Hepatocyte (in vitro differentiated cells): ENCODE measurements around the gene IL31. TPM values are rescaled to one million over a fixed set of nuclear protein-coding genes. Genes with fewer than 3 reads are reported as not detected.

Experiments
- DNase-seq: peaks from one replicate; pipeline ENCODE4 v3.0.0-alpha.2; 2016; ENCODE audit warnings: low spot score
- H2AFZ ChIP-seq: fragments of 200-600 bp; sonication (generic); 2 replicates; pipeline ENCODE4 v1.6.0; 2016; ENCODE audit warnings: antibody characterized with exemption, mild to moderate bottlenecking
- H3K27ac ChIP-seq: fragments of 200-600 bp; sonication (generic); 2 replicates; pipeline ENCODE4 v1.5.1; 2016; ENCODE audit warnings: mild to moderate bottlenecking
- H3K27me3 ChIP-seq: fragments of 200-600 bp; sonication (generic); 2 replicates; pipeline ENCODE4 v1.6.1; 2016
- H3K36me3 ChIP-seq: fragments of 200-600 bp; sonication (generic); replicated peaks from 2 replicates; pipeline ENCODE4 v1.5.1; 2016; ENCODE audit warnings: low read depth; ENCODE audit not compliant: insufficient read depth
- H3K4me1 ChIP-seq: fragments of 200-600 bp; sonication (generic); 2 replicates; pipeline ENCODE4 v1.5.1; 2016; ENCODE audit warnings: mild to moderate bottlenecking, moderate library complexity; ENCODE audit not compliant: insufficient read depth
- H3K4me2 ChIP-seq: fragments of 200-600 bp; sonication (generic); 2 replicates; pipeline ENCODE4 v1.6.0; 2016
- H3K4me3 ChIP-seq: fragments of 200-600 bp; sonication (generic); 2 replicates; pipeline ENCODE4 v1.5.1; 2016; ENCODE audit warnings: mild to moderate bottlenecking
- H3K79me2 ChIP-seq: fragments of 200-600 bp; sonication (generic); 2 replicates; pipeline ENCODE4 v1.6.0; 2017; ENCODE audit warnings: mild to moderate bottlenecking
- H3K9me2 ChIP-seq: fragments of 200-600 bp; sonication (generic); replicated peaks from 2 replicates; pipeline ENCODE4 v1.6.0; 2017; ENCODE audit warnings: mild to moderate bottlenecking; ENCODE audit not compliant: insufficient read depth
- H3K9me3 ChIP-seq: fragments of 200-600 bp; sonication (generic); 2 replicates; pipeline ENCODE4 v1.5.1; 2016; ENCODE audit warnings: low read depth, mild to moderate bottlenecking
- H4K20me1 ChIP-seq: fragments of 200-600 bp; sonication (generic); 2 replicates; pipeline ENCODE4 v1.6.0; 2016; ENCODE audit warnings: mild to moderate bottlenecking; ENCODE audit not compliant: insufficient read depth, poor library complexity, severe bottlenecking
- EZH2 ChIP-seq: fragments of 200-600 bp; sonication (generic); IDR thresholded peaks from 2 replicates; pipeline ENCODE4 v1.6.1; 2016; ENCODE audit warnings: antibody characterized with exemption, mild to moderate bottlenecking, borderline replicate concordance
- EZH2phosphoT487 ChIP-seq: fragments of 200-600 bp; sonication (generic); IDR thresholded peaks from one replicate; pipeline ENCODE4 v1.6.1; 2018; ENCODE audit warnings: antibody characterized with exemption, mild to moderate bottlenecking, low read depth, moderate library complexity; ENCODE audit not compliant: unreplicated experiment, severe bottlenecking
- WGBS: methylation state at CpG from one replicate; pipeline ENCODE4 v1.1.6; 2016; ENCODE audit warnings: low lambda C conversion rate; ENCODE audit errors: missing lambda C conversion rate; 5-methylcytosine and 5-hydroxymethylcytosine counted together
- polyA plus RNA-seq: library from polyadenylated mRNA; unstranded; fragments of >200 nt; fragmentation: Nextera tagmentation; extraction: Ambion mirVana; gene quantifications from 2 replicates; pipeline ENCODE4 v1.2.1, GENCODE V29; 2016
- total RNA-seq: library from RNA; depleted of rRNA; stranded (reverse); fragments of >200 nt; gene quantifications from 2 replicates; pipeline ENCODE4 v1.2.3, GENCODE V29; 2014
- TF ChIP-seq, protein P1 (sequence below): fragments of 200-600 bp; sonication (generic); IDR thresholded peaks from 2 replicates; pipeline ENCODE4 v1.5.1; 2016; ENCODE audit warnings: antibody characterized with exemption, mild to moderate bottlenecking; ENCODE audit not compliant: poor library complexity

IL31 gene
- total and polyA plus RNA-seq, 2 experiments from 2014 or later, result not detected

DNA sequence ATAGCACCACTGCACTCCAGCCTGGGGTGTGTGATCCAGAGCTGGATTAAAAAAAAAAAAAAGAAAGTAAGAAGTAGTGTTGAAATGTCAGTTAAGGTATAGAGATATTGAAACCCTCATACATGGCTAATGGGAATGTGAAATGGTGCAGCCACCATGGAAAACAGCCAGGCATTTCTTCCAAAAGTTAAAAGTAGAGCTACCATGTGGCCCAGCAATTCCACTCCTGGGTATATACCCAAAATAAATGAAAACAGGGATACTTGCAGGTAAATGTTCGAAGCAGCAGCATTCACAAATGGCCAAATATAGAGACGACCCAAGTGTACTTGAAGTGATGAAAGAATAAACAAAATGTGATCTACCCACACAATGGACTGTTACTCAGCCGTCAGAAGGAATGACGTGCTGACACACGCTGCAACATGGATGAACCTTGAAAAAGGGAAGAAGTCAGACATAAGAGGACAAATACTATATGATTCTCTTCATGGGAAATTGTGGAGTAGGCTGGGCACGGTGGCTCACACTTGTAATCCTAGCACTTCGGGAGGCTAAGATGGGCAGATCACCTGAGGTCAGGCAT lies 15.2 kb downstream of the IL31 start:
- no peak overlapping the region for H3K4me2 ChIP-seq
- H2AFZ ChIP-seq, result no peak overlapping the region
- DNase-seq, result no peak
- H3K27ac ChIP-seq, result no peak overlapping the region
- H3K27me3 ChIP-seq, result no peaks in the 10 kb centered on the region
- H3K36me3 ChIP-seq, result no peaks in the 10 kb centered on the region
- no peaks in the 10 kb centered on the region for H3K4me1 ChIP-seq
- no peaks in the 10 kb centered on the region for H3K9me3 ChIP-seq
- H3K9me2 ChIP-seq, result no peaks in the 10 kb centered on the region
- H3K79me2 ChIP-seq, result no peaks in the 10 kb centered on the region
- TF ChIP-seq EZH2phosphoT487 (no peak), EZH2 (no peak)
- TF ChIP-seq, protein P1, sequence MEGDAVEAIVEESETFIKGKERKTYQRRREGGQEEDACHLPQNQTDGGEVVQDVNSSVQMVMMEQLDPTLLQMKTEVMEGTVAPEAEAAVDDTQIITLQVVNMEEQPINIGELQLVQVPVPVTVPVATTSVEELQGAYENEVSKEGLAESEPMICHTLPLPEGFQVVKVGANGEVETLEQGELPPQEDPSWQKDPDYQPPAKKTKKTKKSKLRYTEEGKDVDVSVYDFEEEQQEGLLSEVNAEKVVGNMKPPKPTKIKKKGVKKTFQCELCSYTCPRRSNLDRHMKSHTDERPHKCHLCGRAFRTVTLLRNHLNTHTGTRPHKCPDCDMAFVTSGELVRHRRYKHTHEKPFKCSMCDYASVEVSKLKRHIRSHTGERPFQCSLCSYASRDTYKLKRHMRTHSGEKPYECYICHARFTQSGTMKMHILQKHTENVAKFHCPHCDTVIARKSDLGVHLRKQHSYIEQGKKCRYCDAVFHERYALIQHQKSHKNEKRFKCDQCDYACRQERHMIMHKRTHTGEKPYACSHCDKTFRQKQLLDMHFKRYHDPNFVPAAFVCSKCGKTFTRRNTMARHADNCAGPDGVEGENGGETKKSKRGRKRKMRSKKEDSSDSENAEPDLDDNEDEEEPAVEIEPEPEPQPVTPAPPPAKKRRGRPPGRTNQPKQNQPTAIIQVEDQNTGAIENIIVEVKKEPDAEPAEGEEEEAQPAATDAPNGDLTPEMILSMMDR, result no peak
- no peaks in the 10 kb centered on the region for H4K20me1 ChIP-seq
- H3K4me3 ChIP-seq, result no peak overlapping the region
- WGBS, result 92% methylated on average over 7 of the region's 7 CpGs

DNA sequence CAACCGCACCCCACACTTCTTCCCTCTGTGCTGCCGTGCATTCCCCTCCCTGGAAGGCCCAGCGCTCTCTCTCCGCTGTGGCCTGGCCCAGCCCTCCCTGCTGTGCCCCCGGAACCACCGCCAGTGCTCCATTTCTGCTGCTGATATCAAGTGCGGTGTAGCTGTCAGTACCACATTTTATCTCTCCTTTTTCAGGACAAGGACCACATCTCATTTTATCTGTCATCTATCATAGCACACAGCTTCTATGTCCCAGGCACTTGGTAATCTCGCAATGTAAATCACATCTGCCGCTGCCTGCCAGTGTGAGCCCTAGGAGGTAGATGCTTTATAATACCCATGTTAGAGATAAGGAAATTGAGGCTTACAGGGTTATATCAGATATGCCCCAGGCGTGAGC lies 18.3 kb downstream of the IL31 start:
- 43% methylated on average over 6 of the region's 10 CpGs for WGBS
- TF ChIP-seq EZH2 (no peak), EZH2phosphoT487 (no peak)
- TF ChIP-seq, protein P1, result no peak

DNA sequence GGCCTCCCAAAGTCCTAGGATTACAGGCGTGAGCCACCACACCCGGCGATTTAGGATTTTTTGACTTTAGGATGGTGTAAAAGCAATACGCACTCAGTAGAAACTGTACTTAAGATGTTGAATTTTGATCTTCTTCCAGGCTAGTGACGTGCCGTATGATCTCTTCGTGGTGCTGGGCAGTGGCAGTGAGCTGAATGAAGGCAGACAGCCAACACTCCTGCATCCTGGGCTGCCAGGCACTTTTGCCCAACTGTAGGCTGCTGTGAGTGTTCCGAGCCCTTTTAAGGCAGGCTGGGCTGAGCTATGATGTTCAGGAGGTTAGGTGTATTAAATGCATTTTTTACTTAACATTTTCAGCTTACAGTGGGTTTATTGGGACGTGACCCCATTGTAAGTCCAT lies 21.3 kb downstream of the IL31 start:
- Histone ChIP-seq H3K4me2 (no peak overlapping the region), H3K79me2 (no peaks in the 10 kb centered on the region), H3K4me3 (no peak overlapping the region), H4K20me1 (no peaks in the 10 kb centered on the region), H3K27me3 (no peaks in the 10 kb centered on the region), H2AFZ (no peak overlapping the region), H3K9me3 (no peaks in the 10 kb centered on the region), H3K9me2 (no peaks in the 10 kb centered on the region), H3K27ac (no peak overlapping the region), H3K4me1 (no peaks in the 10 kb centered on the region), H3K36me3 (no peaks in the 10 kb centered on the region)
- WGBS, result 92% methylated on average over 9 of the region's 9 CpGs
- TF ChIP-seq, protein P1, result no peak
- TF ChIP-seq EZH2, result no peak
- no peak for TF ChIP-seq EZH2phosphoT487
- DNase-seq, result no peak

More for the DNA sequence above, 18.3 kb downstream of the IL31 start:
- H3K4me2 ChIP-seq, result no peak overlapping the region
- H3K36me3 ChIP-seq, result no peaks in the 10 kb centered on the region
- H3K27me3 ChIP-seq, result no peaks in the 10 kb centered on the region
- no peak overlapping the region for H3K4me3 ChIP-seq
- no peaks in the 10 kb centered on the region for H3K9me3 ChIP-seq
- H3K4me1 ChIP-seq, result no peaks in the 10 kb centered on the region
- no peak overlapping the region for H3K27ac ChIP-seq
- no peak for DNase-seq
- H2AFZ ChIP-seq, result no peak overlapping the region
- H4K20me1 ChIP-seq, result no peaks in the 10 kb centered on the region
- no peaks in the 10 kb centered on the region for H3K9me2 ChIP-seq
- H3K79me2 ChIP-seq, result no peaks in the 10 kb centered on the region
